ENCODE results near the gene NSUN3.
A peak's percentile ranks its signal among the peaks of the same experiment; 100 is the strongest.
"Not testable (repeated sequence)": the region's sequence is repeated elsewhere in the genome, so short reads cannot be mapped to it uniquely, and the experiment has no call there.

The NSUN3 gene

DNA sequence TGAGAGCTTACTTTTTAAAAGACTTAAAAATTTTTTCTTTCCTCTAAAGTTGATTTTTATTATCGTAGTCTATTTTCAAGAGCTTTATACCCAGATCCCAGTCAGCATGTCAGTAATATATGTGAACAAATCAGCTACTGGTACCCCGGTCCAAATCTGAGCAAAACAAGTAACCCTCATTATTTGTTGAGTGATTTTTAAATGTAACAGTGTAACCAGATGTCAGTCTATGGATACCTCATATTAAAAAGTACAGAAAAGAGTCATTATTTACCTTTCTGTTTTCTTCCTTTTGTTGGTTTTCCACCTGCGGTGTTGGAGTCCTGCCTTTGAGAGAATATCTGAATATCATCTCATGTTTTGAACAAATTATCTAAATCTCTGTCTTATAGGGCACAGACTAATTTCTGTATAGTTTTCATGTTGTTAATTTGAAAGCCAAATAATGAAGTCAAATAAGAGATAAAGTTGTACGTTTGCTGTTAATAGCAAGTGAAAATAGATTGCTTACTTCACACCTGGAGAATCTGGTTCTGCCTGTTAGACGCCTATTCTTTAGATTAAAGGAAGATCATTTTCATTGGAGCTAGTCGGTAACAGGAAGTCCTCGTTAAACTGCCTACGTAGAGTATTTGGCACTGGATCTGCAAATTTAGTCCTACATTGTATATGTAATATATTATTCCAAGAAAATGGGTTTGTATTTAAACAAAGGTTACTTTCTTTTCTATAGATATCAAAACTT lies 34.6 kb upstream of the NSUN3 start, which contains the start of gene STX19:
TSS of gene STX19 (minus strand) at position 505 of the 745 bp plus-strand sequence. CDS start 13,328 bp downstream, outside the sequence.
- no peak within 1 kb of the TSS for H3K4me3 ChIP-seq (ENCODE audit: control insufficient read depth, low read depth, low read length)
- TF ChIP-seq, protein P1, sequence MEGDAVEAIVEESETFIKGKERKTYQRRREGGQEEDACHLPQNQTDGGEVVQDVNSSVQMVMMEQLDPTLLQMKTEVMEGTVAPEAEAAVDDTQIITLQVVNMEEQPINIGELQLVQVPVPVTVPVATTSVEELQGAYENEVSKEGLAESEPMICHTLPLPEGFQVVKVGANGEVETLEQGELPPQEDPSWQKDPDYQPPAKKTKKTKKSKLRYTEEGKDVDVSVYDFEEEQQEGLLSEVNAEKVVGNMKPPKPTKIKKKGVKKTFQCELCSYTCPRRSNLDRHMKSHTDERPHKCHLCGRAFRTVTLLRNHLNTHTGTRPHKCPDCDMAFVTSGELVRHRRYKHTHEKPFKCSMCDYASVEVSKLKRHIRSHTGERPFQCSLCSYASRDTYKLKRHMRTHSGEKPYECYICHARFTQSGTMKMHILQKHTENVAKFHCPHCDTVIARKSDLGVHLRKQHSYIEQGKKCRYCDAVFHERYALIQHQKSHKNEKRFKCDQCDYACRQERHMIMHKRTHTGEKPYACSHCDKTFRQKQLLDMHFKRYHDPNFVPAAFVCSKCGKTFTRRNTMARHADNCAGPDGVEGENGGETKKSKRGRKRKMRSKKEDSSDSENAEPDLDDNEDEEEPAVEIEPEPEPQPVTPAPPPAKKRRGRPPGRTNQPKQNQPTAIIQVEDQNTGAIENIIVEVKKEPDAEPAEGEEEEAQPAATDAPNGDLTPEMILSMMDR (conservative IDR thresholded peaks at IDR 0.05; ENCODE audit: control insufficient read depth, insufficient read depth, low read depth, low read length), result no peak
- DNase-seq (ENCODE audit: low read depth), result no peak

DNA sequence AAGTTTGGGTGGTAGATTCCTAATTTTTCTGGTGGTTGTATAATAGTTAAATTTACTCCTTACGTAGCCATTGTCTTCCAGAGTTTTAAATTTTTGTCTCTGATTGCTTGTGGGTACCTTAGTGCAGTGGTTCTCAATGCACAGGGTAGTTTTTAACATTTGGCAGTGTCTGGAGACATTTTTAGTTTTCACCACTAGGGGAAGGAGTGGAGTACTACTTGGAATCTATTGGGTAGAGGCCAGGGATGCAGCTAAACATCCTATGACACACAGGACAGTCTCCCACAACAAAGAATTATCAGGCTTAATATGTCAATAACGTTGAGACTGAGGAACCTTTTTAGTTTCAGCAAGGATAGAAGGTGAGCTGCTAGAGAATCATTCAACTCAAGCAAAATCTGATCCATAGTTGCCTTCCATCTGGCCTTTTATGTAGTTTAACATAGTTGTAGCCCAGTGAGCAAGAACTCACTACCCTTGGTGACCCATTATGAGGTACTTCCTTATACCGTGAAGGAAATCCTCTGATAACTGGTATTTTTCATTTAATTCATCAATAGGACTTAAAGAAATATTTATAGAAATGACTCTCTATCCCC lies 25.9 kb upstream of the NSUN3 start:
- DNase-seq (ENCODE audit: low read depth), result peak; percentile 79
- no peak overlapping the region for H3K4me3 ChIP-seq (ENCODE audit: control insufficient read depth, low read depth, low read length)
- TF ChIP-seq, protein P1 (conservative IDR thresholded peaks at IDR 0.05; ENCODE audit: control insufficient read depth, insufficient read depth, low read depth, low read length), result peak; percentile 68

DNA sequence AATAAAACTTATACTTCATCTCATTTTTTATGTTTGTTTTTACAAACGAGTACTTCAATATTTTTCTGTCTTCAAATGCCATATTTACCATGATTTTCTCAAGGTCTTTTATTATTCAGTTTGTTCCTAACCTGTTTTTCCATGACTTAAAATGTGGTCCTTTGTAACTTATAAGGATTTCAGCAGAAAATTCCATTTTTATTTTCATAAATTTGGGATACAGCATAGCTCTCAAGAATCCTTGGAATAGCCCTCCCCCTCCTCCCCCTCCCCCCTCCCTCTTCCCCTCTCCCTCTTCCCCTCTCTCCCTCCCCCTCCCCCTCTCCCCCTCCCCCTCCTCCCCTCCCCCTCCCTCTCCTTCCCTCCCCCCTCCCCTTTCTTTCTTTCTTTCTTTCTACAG lies 19.6 kb upstream of the NSUN3 start:
- DNase-seq (ENCODE audit: low read depth), result no peak
- H3K4me3 ChIP-seq (ENCODE audit: control insufficient read depth, low read depth, low read length), result no peak overlapping the region
- TF ChIP-seq, protein P1 (conservative IDR thresholded peaks at IDR 0.05; ENCODE audit: control insufficient read depth, insufficient read depth, low read depth, low read length), result no peak

DNA sequence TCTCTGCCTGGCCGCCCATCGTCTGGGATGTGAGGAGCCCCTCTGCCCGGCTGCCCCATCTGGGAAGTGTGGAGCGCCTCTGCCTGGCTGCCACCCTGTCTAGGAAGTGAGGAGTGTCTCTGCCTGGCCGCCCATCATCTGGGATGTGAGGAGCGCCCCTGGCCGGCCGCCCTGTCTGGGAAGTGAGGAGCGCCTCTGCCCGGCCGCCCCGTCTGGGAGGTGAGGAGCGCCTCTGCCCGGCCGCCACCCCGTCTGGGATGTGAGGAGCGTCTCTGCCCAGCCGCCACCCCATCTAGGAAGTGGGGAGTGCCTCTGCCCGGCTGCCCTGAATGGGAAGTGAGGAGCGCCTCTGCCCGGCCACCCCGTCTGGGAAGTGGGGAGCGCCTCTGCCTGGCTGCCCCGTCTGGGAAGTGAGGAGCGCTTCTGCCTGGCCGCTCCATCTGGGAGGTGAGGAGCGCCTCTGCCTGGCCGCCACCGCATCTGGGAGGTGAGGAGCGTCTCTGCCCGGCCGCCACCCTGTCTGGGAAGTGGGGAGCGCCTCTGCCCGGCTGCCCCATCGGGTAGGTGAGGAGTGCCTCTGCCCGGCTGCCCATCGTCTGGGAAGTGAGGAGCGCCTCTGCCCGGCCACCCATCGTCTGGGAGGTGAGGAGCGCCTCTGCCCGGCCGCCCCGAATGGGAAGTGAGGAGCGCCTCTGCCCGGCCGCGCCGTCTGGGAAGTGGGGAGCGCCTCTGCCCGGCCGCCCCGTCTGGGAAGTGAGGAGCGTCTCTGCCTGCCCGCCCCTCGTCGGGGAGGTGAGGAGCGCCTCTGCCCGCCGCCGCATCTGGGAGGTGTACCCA lies 18.5 kb upstream of the NSUN3 start:
- not testable (repeated sequence) for DNase-seq (ENCODE audit: low read depth); H3K4me3 ChIP-seq (ENCODE audit: control insufficient read depth, low read depth, low read length)

DNA sequence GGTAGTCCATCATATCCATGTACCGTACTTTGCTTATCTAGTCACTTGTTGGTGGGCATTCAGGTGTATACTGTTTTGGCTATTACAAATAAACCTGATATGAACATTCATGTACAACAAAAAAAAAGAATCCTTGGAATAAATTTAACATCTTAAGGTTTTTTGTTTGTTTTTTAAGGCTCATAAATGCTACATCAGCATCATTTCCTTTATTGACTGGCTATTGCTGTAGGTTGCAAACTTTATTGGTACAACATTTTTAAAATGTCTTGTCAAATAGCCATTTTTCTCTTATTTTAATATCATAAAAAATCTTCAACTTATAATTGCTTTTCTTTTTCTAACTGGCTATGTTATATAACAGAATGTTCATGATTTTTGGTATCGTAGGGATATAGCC lies 16.3 kb upstream of the NSUN3 start:
- TF ChIP-seq, protein P1 (conservative IDR thresholded peaks at IDR 0.05; ENCODE audit: control insufficient read depth, insufficient read depth, low read depth, low read length), result no peak
- DNase-seq (ENCODE audit: low read depth), result no peak
- H3K4me3 ChIP-seq (ENCODE audit: control insufficient read depth, low read depth, low read length), result no peak overlapping the region

DNA sequence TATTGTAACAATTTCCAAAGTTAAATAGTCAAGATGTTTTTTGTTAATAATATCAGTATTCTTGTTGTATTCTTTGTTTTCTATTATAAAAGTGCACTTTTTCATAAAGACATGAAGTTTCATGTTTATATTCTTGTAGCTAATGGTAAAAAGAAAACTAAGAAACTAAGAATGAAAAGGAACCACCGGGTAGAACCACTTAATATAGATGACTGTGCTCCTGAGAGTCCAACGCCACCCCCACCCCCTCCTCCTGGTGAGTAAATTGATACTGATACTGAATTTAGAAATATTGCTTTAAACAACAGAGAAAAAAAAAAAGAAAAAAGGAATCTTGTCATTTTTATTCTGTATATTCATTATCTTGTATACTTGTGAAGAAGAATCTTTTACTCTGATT lies 13.6 kb upstream of the NSUN3 start:
- H3K4me3 ChIP-seq (ENCODE audit: control insufficient read depth, low read depth, low read length), result no peak overlapping the region
- TF ChIP-seq, protein P1 (conservative IDR thresholded peaks at IDR 0.05; ENCODE audit: control insufficient read depth, insufficient read depth, low read depth, low read length), result no peak
- no peak for DNase-seq (ENCODE audit: low read depth)

DNA sequence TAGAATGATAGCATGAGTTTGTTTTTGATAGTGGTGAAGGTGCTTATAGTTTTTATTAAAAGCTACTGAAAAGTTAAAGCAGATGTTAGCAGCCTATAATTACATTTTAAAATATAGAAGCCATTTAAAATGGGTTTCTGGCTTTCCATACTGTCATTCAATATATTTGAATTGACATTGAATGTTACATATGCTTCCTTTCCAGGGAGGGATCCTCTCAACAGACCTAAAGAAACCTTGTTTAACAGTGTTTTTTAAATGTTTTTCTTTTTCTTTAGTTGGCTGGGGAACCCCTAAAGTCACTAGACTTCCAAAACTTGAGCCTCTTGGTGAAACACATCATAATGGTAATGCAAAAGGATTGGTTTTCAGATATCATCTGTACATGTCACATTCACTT lies 12.3 kb upstream of the NSUN3 start:
- DNase-seq (ENCODE audit: low read depth), result no peak
- H3K4me3 ChIP-seq (ENCODE audit: control insufficient read depth, low read depth, low read length), result no peak overlapping the region
- TF ChIP-seq, protein P1 (conservative IDR thresholded peaks at IDR 0.05; ENCODE audit: control insufficient read depth, insufficient read depth, low read depth, low read length), result no peak
